GM19395 (cell line): ENCODE results near the gene TMEM74B.
"Not testable (repeated sequence)": the region's sequence is repeated elsewhere in the genome, so short reads cannot be mapped to it uniquely, and the experiment has no call there.

Experiments
- ATAC-seq: cut with Tn5 transposase; IDR thresholded peaks from one replicate; pipeline ENCODE4 v1.9.1; 2021; ENCODE audit warnings: mild to moderate bottlenecking, moderate library complexity; ENCODE audit not compliant: unreplicated experiment

Gene TMEM74B

GRCh38 chr20:1184638-1185315, at the start of gene TMEM74B:
TMEM74B (minus strand) TSS chr20:1184981; CDS start chr20:1183801, 1,180 bp downstream.
- ATAC-seq: no peak

DNA sequence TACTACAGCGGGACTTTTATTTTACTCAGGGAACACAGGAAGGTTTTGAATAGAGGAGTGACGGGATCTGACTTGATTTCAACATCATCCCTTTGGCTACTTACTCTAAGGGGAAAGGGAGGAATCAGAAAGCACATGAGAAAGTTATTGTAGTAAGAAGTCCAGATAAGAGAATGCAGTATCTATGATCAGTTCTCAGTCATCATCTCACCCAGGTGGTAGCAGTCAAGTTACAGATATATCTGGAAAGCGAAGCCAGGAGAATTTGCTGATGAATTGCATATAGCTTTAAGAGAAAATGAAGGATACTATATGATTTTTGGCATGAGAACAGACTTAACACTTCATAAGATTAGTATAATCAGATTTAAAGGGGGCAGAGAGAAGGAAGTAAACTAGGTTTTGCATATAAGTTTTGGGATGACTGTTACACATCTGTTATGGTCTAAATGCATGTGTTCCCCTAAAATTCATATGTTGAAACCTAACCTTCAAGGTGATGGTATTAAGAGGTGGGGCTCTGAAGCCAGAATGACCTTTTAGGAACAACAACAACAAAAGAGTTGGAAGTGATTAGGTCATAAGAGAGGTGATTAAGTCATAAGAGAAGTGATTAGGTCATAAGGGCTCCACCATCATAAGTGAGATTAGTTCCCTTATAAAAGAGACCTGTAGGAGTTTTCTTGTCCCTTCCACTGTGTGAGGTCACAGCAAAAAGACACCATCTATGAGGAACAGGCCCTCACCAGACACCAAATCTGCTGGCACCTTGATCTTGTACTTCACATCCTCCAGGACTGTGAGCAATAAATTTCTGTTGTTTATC, 47.7 kb upstream of the TMEM74B start:
- peak; percentile 66 for ATAC-seq

DNA sequence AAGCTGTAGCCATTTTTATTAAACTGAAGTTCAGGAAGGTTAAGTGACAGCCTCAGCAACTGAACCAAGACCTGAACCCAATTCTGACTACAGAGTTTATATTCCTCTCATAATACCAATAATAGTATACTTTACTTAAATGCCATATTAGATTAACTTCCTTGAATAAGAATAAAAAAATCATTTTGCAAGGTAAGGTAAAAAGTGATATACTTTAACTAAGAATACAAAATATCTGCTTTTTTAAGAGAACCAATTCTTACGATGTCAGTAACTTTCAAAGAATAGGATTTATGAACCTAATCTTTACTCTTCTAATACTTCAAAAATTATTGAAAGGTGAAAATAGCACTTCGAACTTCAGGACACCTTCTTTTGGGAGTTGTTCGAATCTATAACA, 44.8 kb upstream of the TMEM74B start:
- ATAC-seq: no peak

GRCh38 chr20:1225783-1226654, 41.2 kb upstream of the TMEM74B start, which contains the start of gene RAD21L1:
RAD21L1 (plus strand) TSS chr20:1226044; CDS start chr20:1228454, 2,410 bp downstream.
- no peak for ATAC-seq

DNA sequence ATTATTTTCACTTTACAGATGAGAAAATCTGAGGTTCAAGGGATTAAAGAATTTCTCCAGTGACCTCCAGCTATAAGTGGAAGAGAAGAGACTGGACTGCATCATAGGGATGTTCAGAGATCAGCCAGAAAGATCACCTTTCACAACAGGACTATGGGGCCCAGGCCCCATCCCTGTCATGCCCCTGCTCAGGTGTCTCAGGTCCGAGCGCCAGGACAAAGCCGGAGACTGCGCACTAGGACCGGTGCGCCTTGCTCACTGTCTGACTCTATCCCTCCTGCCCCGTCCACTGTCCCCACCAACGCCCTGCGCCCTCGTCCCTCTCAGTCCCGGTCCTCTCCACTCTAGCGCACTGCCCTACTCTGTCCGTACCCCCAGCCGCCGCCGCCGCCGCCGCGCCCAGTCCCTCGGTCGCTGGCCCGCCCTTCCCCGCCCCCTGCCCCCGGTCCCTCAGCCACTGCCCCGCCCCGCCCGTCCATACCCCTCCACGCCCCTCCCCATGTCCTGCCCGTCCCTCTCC, 40.5 kb upstream of the TMEM74B start:
- no peak for ATAC-seq

DNA sequence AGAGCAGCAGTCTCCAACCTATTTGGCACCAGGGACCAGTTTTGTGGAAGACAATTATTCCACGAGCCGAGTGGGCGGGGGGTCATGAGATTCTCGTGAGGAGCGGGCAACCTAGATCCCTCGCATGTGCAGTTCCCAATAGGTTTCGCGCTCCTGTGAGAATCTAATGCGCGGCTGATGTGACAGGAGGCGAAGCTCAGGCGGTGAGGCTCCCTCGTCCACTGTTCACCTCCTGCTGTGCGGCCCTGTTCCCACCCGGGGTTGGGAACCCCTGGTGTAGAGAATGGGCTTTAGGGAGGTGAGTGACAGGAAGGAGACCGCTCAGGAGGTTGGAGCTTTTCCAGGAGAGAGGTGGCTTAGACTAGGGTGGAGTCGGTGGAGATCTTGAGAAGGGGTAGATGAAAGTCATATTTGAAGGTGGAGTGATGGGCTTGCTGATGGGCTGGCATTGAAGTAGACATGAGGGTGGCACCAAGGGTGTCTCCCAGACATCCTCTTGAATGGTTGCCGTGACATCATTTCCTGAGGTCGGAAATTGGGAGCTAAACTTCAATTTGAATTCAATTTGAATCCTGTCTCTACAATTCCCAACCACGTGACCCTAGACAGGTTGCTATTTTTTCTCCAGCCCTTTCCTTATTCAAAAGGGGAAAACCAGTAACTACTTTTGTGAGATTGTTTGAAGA, 39.6 kb upstream of the TMEM74B start:
- ATAC-seq: no peak

DNA sequence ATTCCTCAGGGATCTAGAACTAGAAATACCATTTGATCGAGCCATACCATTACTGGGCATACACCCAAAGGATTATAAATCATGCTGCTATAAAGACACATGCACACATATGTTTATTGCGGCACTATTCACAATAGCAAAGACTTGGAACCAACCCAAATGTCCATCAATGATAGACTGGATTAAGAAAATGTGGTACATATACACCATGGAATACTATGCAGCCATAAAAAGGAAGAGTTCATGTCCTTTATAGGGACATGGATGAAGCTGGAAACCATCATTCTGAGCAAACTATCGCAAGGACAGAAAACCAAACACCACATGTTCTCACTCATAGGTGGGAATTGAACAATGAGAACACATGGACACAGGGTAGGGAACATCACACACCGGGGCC, 38.0 kb upstream of the TMEM74B start:
- not testable (repeated sequence) for ATAC-seq

DNA sequence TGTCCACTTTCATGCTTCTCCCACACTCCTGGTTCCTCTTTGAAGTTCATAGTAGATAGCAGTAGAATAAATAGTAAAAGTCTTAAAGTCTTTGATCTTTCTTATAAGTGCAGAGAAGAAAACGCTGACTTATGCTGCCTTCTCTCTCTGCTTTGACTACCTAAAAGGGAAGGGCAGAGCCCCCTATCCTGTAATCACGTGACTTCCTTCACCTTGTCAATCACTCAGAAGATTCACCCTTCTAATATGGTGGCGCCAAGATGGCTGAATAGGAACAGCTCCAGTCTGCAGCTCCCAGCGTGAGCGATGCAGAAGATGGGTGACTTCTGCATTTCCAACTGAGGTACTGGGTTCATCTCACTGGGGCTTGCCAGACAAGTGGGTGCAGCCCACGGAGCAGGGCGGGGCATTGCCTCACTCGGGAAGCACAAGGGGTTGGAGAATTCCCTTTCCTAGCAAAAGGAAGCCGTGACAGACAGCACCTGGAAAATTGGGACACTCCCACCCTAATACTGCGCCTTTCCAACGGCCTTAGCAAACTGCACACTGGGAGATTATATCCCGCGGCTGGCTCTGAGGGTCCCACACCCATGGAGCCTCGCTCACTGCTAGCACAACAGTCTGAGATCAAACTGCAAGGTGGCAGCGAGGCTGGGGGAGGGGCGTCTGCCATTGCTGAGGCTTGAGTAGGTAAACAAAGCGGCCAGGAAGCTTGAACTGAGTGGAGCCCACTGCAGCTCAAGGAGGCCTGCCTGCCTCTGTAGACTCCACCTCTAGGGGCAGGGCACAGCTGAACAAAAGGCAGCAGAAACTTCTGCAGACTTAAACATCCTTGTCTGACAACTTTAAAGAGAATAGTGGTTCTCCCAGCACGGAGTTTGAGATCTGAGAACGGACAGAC, 32.0 kb upstream of the TMEM74B start:
- not testable (repeated sequence) for ATAC-seq

DNA sequence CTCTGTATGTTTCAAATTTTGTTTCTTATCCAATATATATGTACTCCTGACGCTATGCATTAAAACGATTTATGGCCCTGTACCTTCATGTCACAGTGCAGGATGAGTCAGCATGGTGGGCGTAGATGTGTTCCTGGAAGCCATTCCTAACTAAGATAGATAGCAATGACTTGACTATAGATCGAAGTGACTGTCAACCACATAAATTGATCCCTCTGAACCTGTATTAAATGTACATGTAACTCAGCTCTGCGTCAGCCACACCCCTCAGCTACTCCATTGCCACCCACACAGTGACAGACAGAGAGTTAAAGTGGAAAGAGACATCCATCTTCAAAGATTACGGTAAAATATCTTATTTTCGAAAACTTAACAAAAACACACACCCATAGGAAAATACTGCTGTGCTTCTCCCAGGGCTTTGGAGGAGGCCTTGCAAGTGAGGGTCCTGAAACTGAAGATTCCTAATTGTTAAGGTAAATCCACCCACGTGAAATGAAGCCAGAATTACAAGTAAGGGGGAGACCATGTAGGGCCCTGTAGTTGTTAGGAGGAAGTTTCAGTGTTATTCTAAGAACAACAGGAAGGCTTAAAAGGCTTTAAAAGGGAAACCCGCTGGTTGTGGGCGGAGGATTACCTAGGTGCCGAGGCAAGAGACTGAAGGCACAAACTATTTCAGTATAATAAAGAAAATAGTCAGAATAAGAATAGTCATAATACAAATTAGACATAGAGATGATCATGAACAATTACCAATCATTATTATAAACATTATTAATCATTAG, 30.8 kb upstream of the TMEM74B start:
- ATAC-seq: no peak

DNA sequence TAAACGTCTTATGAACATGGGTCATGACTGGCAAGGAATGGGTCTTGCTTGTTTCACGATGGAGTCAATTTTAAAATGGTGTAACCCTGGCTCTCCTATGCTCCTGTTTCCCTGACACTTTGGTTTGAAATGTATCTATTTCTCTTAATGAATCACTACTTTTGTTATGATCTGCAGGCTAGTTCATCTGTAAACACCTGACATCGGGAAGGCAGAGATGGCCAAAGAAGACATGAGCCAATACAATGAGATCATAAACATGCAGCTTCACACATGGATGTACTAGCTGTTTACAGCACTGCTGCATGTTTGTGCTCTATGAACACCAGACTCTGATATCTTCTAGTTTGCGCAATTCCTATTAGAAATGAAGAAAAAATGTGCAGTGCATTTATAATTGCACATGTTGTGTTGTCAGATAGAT, 30.1 kb upstream of the TMEM74B start:
- ATAC-seq: no peak

DNA sequence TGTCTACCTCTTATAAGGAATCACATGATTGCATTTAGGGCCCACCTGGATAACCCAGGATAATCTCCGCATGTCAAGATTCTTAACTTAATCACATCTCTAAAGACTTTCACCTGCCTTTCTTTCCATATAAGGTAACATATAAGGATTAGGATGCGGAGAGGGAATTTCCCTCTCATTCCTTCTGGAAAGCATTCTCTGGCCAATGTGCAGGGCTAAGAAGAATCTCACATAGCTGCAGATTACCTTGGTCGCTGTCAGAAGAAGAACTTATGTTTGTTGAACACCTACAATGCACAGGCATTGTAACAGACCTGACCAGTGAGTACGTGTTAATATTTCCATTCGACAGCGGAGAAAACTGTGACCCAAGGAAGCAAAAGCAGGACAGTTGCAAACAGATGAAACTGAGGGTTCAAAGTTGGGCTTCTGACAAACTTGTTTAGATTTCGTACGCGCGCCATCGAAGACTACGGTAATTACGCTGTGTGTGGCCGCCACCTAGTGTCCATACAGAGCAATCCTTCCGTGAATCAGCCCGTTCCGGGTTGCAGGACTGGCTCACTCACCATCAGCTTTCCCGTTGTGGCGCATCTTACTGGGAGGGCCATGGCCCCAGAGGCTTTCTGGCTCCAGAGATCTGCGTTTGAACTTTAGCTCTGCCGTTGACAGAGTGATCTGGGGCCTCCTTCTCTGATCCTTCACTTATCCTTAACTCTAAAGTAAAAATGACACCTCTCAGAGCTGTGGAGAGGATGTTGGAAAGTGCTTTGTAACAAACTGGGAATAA, 28.0 kb upstream of the TMEM74B start:
- ATAC-seq: peak; percentile 58

DNA sequence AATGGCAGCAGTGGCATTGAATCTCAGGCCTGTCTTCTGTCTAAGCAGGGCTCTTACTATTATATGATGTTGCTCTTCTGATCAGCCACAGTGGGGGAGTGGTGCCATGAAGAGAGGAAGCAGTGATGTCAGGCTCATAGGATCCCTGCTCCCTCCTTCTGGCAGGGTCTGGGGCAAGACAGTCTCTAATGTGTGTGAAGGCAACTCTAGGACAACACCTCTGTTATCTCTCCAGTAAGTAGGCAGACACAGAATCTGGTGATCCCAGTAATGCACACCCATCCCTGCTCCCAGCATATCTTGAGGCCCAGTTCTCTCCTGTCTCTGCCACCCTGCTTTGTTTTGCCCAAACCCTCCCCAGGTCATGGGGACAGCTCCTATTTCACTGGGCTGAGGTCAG, 27.2 kb upstream of the TMEM74B start:
- ATAC-seq: no peak

GRCh38 chr20:1210501-1210900, 25.7 kb upstream of the TMEM74B start:
- no peak for ATAC-seq

- no peak for ATAC-seq
Observed at GRCh38 chr20:1209447-1210387, 24.9 kb upstream of the TMEM74B start.

DNA sequence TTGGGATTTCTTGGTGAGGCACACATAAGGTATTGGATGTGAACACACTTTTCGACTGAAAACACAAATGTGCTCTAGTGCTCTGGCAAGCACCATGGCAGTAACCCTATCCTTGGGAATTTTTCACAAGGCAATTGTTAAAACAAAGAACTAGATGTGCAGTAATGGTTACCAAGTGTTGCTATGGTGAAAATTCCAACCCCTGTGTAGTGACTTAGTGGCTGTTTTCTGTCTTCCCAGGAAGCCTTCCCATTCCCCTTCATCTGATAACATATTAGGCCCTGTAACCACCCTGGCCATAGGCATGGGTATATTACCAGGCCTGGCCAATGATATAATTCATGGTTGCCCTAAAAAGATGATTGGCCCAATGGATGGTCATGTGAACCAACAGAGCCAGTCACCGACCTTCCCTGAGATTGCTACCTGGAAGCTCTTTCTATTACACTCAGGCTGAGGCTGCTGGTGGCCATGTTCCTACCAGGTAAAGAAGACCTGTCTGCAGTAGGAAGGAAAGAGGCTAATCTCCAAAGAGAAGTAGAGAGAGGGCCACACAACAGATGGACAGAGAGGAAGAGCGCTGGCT, 22.6 kb upstream of the TMEM74B start:
- no peak for ATAC-seq
